Stomach (tissue), 9 donors: Measurements from ENCODE around the gene EPS8L2. TPM values are rescaled to one million over a fixed set of nuclear protein-coding genes. Genes with fewer than 3 reads are reported as not detected.
A peak's percentile ranks its signal among the peaks of the same experiment; 100 is the strongest.

Source experiments
- DNase-seq, 2 donors: peaks; one replicate each; pipeline versions ENCODE4 v3.0.0 to v3.0.0-alpha.2; 2013 to 2019
- H3K27ac ChIP-seq, 5 donors: fragments of 200-600 bp in 4 of 5; sonication (generic) in 4 of 5; one replicate each; pipeline ENCODE4 v1.5.1; 2013 to 2019; ENCODE audit warnings: mild to moderate bottlenecking in 1 of 5, moderate library complexity in 1 of 5
- H3K27me3 ChIP-seq, 3 donors: fragments of 200-600 bp; sonication (generic); one replicate each; pipeline ENCODE4 v1.5.1; 2017 to 2019; ENCODE audit warnings: mixed run types in 1 of 3
- H3K36me3 ChIP-seq, 4 donors: fragments of 200-600 bp; sonication (generic); 1 replicate in 3 of 4; 2 replicates in 1 of 4; pipeline ENCODE4 v1.5.1; 2016 to 2019
- H3K4me1 ChIP-seq, 4 donors: fragments of 200-600 bp; sonication (generic); one replicate each; pipeline ENCODE4 v1.5.1; 2016 to 2019
- H3K4me3 ChIP-seq, 4 donors: fragments of 200-600 bp; sonication (generic) in 3 of 4; one replicate each; pipeline ENCODE4 v1.5.1; 2016 to 2019; ENCODE audit warnings: mild to moderate bottlenecking in 1 of 4
- H3K9me3 ChIP-seq, 4 donors: fragments of 200-600 bp; sonication (generic); one replicate each; pipeline ENCODE4 v1.5.1; 2016 to 2019
- CTCF ChIP-seq, 7 experiments: fragments of 450-650 bp in 4 of 7; fragments of 200-600 bp in 3 of 7; sonication (generic) in 3 of 7; IDR thresholded peaks; one replicate each; pipeline ENCODE4 v1.5.1; 2016 to 2019; ENCODE audit warnings: antibody characterized with exemption in 7 of 7, control low read depth in 2 of 7, mild to moderate bottlenecking in 1 of 7
- EP300 ChIP-seq: sonication (generic); formaldehyde crosslinking; IDR thresholded peaks from one replicate; pipeline ENCODE4 v1.6.1; 2017; ENCODE audit warnings: antibody characterized with exemption
- POLR2A ChIP-seq, 4 donors: fragments of 450-650 bp; IDR thresholded peaks; one replicate each; pipeline ENCODE4 v1.6.1; 2016; ENCODE audit warnings: antibody characterized with exemption in 4 of 4, control low read depth in 2 of 4, mild to moderate bottlenecking in 1 of 4, moderate library complexity in 1 of 4
- POLR2AphosphoS5 ChIP-seq, 3 donors: sonication (generic); formaldehyde crosslinking; IDR thresholded peaks; one replicate each; pipeline ENCODE4 v1.6.1; 2016; ENCODE audit warnings: antibody characterized with exemption in 3 of 3
- WGBS, 5 donors: extraction: QIAGEN DNeasy Blood & Tissue Kit in 3 of 5; methylation state at CpG; one replicate each; pipeline versions ENCODE4 v1.1.5 to v1.1.7; 2013 to 2018; 5-methylcytosine and 5-hydroxymethylcytosine counted together
- intact Hi-C: fragments of 100-400 bp; cut with DNase I; formaldehyde crosslinking; loops from one replicate; pipeline ENCODE4 v1.15.1; 2023; ENCODE audit warnings: low total_unique reads
- polyA plus RNA-seq, 3 donors: library from polyadenylated mRNA; stranded (reverse); fragments of 200-250 nt; gene quantifications; one replicate each; pipeline ENCODE4 v1.2.3, GENCODE V29; 2013
- total RNA-seq, 5 donors: library from RNA; depleted of rRNA; stranded (reverse); fragments of >200 nt; gene quantifications; one replicate each; pipeline versions ENCODE4 v1.1.0 to v1.2.3, GENCODE V29; 2014 to 2016
- donor health status: healthy with polysubstance abuse.
- donor health status: Bipolar disorder and iron deficiency.
- donor health status: healthy.

Gene EPS8L2
- total and polyA plus RNA-seq, 8 donors = 45.0 to 617 (median 180) TPM

DNA sequence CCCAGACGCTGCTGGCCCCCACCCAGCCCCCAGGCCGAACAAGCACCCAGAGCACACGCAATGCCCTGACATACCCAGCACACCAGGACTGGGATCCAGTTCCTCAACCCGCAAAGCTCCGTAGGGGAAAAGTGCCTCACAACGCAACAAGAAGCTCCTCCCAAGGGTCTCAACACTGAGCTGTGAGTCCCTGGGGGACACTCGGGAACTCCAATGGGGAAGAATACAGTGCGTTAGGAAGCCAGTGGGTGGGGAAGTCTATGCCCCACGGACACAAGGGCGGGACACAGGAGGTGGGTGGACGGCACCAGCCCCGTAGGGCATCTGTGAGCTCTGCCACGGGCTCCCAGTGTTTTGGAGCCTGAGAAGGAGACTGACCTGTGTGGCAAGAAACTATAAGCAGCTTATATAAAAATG lies 12.6 kb upstream of the EPS8L2 start:
- H3K4me3 ChIP-seq = peak overlapping the region in 3 of 4 donors; percentile 75 to 94 (median 94)
- H3K4me1 ChIP-seq = peaks cover 40 to 68% (median 58%) of the 10 kb centered on the region in 4 donors
- H3K9me3 ChIP-seq = no peaks in the 10 kb centered on the region
- no peaks in the 10 kb centered on the region for H3K27me3 ChIP-seq
- H3K36me3 ChIP-seq = peaks cover 5 to 26% (median 18%) of the 10 kb centered on the region in 4 donors
- peak overlapping the region; percentile 52 to 100 (median 97) for H3K27ac ChIP-seq
- intact Hi-C loops = no loop called here
- TF ChIP-seq EP300 (no peak), POLR2A (IDR thresholded peaks at IDR 0.05) (no peak), CTCF (IDR thresholded peaks at IDR 0.05) (no peak), POLR2AphosphoS5 (IDR thresholded peaks at IDR 0.05) (no peak)
- peak in 1 of 2 donors; percentile 41 for DNase-seq
- 40 to 51% (median 42%) methylated on average over 13 of the region's 13 CpGs for WGBS, 5 donors

DNA sequence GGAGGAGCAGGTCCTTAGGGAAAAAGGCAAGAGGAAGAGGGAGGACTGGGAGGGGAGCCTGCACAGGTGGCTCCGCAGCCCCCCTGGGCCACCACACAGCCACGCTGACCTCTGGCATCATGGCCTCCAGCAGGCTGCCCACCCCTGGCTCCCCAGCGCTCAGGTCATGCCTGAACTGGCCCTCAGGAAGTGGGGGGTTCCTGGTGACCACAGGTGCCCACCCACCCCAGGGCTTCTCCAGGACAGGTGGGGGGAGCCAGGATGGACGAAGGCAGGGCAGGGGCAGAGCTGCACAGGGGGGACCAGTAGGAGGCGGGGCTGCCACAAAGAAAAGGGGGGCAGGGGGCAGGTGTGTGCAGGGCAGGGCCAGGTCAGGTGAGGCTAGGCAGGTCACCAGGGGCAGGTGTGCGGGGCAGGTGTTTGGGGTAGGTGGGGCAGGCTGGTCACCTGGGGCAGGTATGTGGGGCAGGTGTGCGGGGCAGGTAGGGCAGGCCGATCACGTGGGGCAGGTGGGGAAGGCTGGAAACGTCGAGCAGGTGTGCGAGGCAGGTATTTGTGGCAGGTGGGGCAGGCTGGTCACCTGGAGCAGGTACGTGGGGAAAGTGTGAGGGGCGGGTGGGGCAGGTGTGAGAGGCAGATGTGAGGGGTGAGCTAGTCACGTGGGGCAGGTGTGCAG lies 12.0 kb upstream of the EPS8L2 start:
- Histone ChIP-seq H3K36me3 (peaks cover 0 to 24% (median 14%) of the 10 kb centered on the region in 4 donors), H3K27me3 (no peaks in the 10 kb centered on the region), H3K9me3 (no peaks in the 10 kb centered on the region), H3K4me3 (peak overlapping the region; percentile 75 to 94 (median 91)), H3K4me1 (peaks cover 42 to 74% (median 61%) of the 10 kb centered on the region in 4 donors), H3K27ac (peak overlapping the region; percentile 53 to 100 (median 97))
- TF ChIP-seq EP300 (no peak), POLR2AphosphoS5 (IDR thresholded peaks at IDR 0.05) (no peak), CTCF (IDR thresholded peaks at IDR 0.05) (no peak), POLR2A (IDR thresholded peaks at IDR 0.05) (no peak)
- no peak for DNase-seq
- intact Hi-C loops = no loop called here
- 55 to 70% (median 56%) methylated on average over 9 to 15 of the region's 15 CpGs for WGBS, 5 donors

GRCh38 chr11:694563-695287 lies 11.3 kb upstream of the EPS8L2 start, which contains the start of gene DEAF1:
DEAF1 (minus strand) TSS chr11:695222; CDS start chr11:695047, 175 bp downstream.
- Histone ChIP-seq H3K4me1 (peaks cover 39 to 78% (median 62%) of the 10 kb centered on the region in 4 donors), H3K4me3 (peak within 1 kb of the TSS; percentile 75 to 94 (median 91)), H3K27ac (peak within 1 kb of the TSS; percentile 95 to 100 (median 99)), H3K27me3 (no peaks in the 10 kb centered on the region), H3K36me3 (peaks cover 0 to 18% (median 14%) of the 10 kb centered on the region in 4 donors), H3K9me3 (no peaks in the 10 kb centered on the region)
- TF ChIP-seq CTCF (IDR thresholded peaks at IDR 0.05) (no peak), POLR2A (IDR thresholded peaks at IDR 0.05) (no peak), POLR2AphosphoS5 (IDR thresholded peaks at IDR 0.05) (peak in 1 of 3 donors; percentile 53)
- 0 to 3% (median 2%) methylated on average over 14 to 103 of the region's 103 CpGs for WGBS, 5 donors
- intact Hi-C loops = no loop called here
- DNase-seq = peak; percentile 99 to 100

GRCh38 chr11:695288-695537 lies 10.8 kb upstream of the EPS8L2 start:
- Histone ChIP-seq H3K27ac (peak overlapping the region; percentile 95 to 100 (median 99)), H3K27me3 (no peaks in the 10 kb centered on the region), H3K9me3 (no peaks in the 10 kb centered on the region), H3K4me3 (peak overlapping the region; percentile 75 to 94 (median 91)), H3K36me3 (peaks cover 0 to 20% (median 17%) of the 10 kb centered on the region in 4 donors), H3K4me1 (peaks cover 38 to 78% (median 63%) of the 10 kb centered on the region in 4 donors)
- DNase-seq = no peak
- intact Hi-C loops = no loop called here
- 0 to 2% (median 0%) methylated on average over 5 to 25 of the region's 25 CpGs for WGBS, 5 donors
- TF ChIP-seq POLR2AphosphoS5 (IDR thresholded peaks at IDR 0.05) (no peak), POLR2A (IDR thresholded peaks at IDR 0.05) (no peak), EP300 (no peak), CTCF (IDR thresholded peaks at IDR 0.05) (no peak)
